Lower lobe of right lung (tissue), 2 donors: ENCODE data around the gene NOVA2. TPM values are rescaled to one million over a fixed set of nuclear protein-coding genes. Genes with fewer than 3 reads are reported as not detected.

Experiments used
- ATAC-seq, 2 donors: fragments of 200-7000 bp; cut with Tn5 transposase; one replicate each; pipeline ENCODE4 v1.9.1; 2020 to 2022; ENCODE audit warnings: mild to moderate bottlenecking in 2 of 2, moderate library complexity in 2 of 2
- DNase-seq: peaks from one replicate; pipeline ENCODE4 v3.0.0-alpha.2; 2020
- H3K27ac ChIP-seq: fragments of 200-600 bp; one replicate; pipeline ENCODE4 v1.8.0; 2022
- H3K27me3 ChIP-seq: fragments of 200-600 bp; one replicate; pipeline ENCODE4 v1.8.0; 2022; ENCODE audit warnings: low read depth
- H3K36me3 ChIP-seq: fragments of 200-600 bp; one replicate; pipeline ENCODE4 v1.8.0; 2022; ENCODE audit warnings: mild to moderate bottlenecking
- H3K4me1 ChIP-seq: fragments of 200-600 bp; one replicate; pipeline ENCODE4 v1.8.0; 2022
- H3K4me3 ChIP-seq: fragments of 200-600 bp; one replicate; pipeline ENCODE4 v1.8.0; 2022; ENCODE audit warnings: mild to moderate bottlenecking
- H3K9me3 ChIP-seq: fragments of 200-600 bp; one replicate; pipeline ENCODE4 v1.8.0; 2022
- intact Hi-C: fragments of 100-400 bp; cut with DNase I; formaldehyde crosslinking; loops from one replicate; pipeline ENCODE4 v1.11.0; 2022
- total RNA-seq: library from RNA; stranded (reverse); fragmentation: NEBNext Ultra II Directional; extraction: Animal tissue kit (Norgen Biotek cat#: 25700); gene quantifications from one replicate; pipeline ENCODE4 v1.2.1, GENCODE V29; 2021
- TF ChIP-seq, protein P1 (sequence below): fragments of 200-600 bp; IDR thresholded peaks from one replicate; pipeline ENCODE4 v1.8.0; 2022; ENCODE audit warnings: antibody characterized with exemption, mild to moderate bottlenecking
- donor health status: DM: no; HTN: yes; CAD: no; lungs with severe emphysema.

The NOVA2 gene
- total RNA-seq, 1 donor from 2014 or later: 18.8 TPM

DNA sequence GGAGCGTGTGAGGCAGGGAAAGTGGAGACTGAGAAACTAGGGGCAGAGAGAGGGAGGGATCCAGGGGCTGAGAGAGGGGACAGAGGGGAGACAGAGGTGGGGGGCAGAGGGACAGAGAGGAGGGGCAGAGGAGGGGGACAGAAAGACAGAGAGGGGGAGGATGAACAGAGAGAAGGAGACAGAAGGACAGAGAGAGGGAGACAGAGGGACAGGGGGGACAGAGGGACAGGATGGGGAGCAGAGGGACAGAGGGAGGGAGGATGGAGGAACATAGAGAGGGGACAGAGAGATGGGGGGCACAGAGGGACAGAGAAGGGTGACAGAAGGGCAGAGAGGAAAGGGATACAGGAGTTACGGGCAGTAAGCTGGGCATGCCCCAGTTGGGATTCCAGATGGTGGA lies 44.4 kb downstream of the NOVA2 start:
- Histone ChIP-seq H3K36me3 (no peaks in the 10 kb centered on the region), H3K27me3 (peaks cover 2% of the 10 kb centered on the region), H3K4me1 (peaks cover 5% of the 10 kb centered on the region), H3K4me3 (no peak overlapping the region), H3K9me3 (no peaks in the 10 kb centered on the region), H3K27ac (no peak overlapping the region)
- DNase-seq (no peak), ATAC-seq (no peak)
- TF ChIP-seq, protein P1, sequence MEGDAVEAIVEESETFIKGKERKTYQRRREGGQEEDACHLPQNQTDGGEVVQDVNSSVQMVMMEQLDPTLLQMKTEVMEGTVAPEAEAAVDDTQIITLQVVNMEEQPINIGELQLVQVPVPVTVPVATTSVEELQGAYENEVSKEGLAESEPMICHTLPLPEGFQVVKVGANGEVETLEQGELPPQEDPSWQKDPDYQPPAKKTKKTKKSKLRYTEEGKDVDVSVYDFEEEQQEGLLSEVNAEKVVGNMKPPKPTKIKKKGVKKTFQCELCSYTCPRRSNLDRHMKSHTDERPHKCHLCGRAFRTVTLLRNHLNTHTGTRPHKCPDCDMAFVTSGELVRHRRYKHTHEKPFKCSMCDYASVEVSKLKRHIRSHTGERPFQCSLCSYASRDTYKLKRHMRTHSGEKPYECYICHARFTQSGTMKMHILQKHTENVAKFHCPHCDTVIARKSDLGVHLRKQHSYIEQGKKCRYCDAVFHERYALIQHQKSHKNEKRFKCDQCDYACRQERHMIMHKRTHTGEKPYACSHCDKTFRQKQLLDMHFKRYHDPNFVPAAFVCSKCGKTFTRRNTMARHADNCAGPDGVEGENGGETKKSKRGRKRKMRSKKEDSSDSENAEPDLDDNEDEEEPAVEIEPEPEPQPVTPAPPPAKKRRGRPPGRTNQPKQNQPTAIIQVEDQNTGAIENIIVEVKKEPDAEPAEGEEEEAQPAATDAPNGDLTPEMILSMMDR: no peak
- intact Hi-C loops: no loop called here

DNA sequence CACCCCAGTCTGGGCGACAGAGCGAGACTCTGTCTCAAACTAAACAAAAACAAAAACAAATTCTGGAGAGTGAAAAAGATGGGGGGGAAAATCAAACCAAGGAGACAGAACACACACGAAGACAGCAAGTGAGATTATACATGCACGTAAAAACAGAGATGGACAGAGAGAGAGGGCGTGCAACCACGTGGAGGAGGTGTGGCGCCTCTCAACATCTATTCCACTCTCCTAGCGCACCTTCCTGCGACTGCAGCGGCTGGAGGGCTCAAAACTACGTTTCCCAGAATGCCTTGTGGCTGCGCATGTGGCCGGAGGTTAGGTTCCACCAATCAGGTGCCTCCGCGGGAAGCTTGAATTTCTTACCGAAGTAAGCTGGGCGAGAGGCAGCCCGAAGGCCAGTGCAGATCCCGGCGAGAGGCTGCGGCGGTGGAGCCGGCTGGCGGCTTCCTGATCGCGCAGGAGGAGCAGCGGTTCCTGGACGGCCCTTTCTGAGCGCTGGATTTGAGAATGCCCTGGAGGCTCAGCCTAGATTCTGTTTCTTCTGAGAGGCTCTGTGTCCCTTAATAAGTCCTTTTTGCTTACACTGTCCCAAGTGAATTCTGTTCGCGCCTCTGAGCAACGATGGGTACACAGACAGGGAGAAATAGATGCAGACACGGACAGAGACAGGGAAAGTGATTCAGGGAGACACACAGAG lies 46.0 kb downstream of the NOVA2 start:
- peak; percentile 93 for ATAC-seq
- Histone ChIP-seq H3K27me3 (no peaks in the 10 kb centered on the region), H3K4me1 (peaks cover 5% of the 10 kb centered on the region), H3K36me3 (no peaks in the 10 kb centered on the region), H3K27ac (no peak overlapping the region), H3K9me3 (no peaks in the 10 kb centered on the region), H3K4me3 (no peak overlapping the region)
- TF ChIP-seq, protein P1: no peak
- DNase-seq: peak; percentile 92
- intact Hi-C loops: no loop called here

DNA sequence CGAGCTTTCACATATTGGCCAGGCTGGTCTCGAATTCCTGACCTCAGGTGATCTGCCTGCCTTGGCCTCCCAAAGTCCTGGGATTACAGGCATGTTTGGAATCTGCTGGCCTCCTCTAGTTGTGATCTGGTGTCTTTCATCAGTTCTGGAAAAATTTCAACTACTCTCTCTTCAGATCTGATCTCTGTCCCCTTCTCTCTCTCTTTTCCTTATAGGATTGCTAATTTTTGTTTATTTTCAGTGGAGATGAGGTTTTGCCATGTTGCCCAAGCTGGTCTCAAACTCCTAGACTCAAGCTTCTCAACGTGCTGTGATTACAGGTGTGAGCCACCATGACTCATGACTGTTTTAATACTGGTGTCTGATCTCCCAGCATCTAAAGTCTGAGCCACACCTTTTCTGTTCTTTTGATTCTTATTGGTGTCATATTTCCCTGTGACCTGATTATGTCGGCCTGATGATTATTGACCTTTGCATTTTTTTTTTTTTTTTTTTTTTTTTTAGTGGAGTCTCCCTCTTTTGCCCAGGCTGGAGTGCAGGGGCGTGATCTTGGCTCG lies 48.7 kb downstream of the NOVA2 start:
- Histone ChIP-seq H3K27me3 (peaks cover 4% of the 10 kb centered on the region), H3K4me1 (peaks cover 5% of the 10 kb centered on the region), H3K9me3 (no peaks in the 10 kb centered on the region), H3K36me3 (no peaks in the 10 kb centered on the region), H3K27ac (no peak overlapping the region), H3K4me3 (no peak overlapping the region)
- intact Hi-C loops: no loop called here
- ATAC-seq (no peak), DNase-seq (no peak)
- TF ChIP-seq, protein P1: no peak

DNA sequence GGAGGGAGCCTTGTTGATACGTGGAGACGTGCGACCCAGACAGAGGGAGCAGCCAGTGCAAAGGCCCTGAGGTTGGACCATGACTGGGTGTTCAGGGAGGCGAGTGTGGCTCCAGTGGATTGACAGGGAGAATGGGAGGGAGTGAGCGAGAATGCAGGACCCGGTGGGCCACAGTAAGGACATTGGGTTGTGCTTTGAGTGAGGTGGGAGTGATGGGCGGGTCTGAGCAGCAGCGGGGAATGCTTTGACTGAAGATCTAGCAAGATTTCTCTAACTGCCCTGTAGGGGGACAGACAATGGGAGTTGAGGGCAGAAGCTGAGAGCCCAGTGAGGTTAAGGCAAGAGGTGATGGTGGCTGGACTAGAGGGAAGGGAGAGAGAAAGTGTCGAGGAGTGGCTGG lies 51.4 kb downstream of the NOVA2 start:
- intact Hi-C loops: no loop called here

DNA sequence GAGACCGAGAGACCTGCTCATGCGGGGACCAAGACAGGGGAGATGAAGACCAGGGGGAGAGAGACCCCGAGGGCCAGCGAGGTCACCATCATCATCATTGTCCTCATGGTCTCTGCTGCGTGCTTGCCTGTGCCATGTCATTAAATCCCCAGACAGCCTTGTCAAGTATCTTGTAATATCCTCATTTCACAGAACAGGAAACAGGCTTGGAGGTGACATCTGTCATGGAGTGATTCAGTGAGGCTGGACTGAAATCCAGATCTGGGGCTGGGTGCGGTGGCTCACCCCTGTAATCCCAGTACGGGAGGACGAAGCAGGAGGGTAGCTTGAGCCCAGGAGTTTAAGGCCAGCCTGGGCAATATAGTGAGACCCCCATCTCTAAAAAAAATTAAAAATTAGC lies 53.2 kb downstream of the NOVA2 start:
- ATAC-seq (no peak), DNase-seq (no peak)
- Histone ChIP-seq H3K27ac (no peak overlapping the region), H3K4me3 (no peak overlapping the region), H3K27me3 (peaks cover 4% of the 10 kb centered on the region), H3K4me1 (no peaks in the 10 kb centered on the region), H3K9me3 (no peaks in the 10 kb centered on the region), H3K36me3 (no peaks in the 10 kb centered on the region)
- intact Hi-C loops: no loop called here
- TF ChIP-seq, protein P1: no peak

More for the DNA sequence above, 51.4 kb downstream of the NOVA2 start:
- Histone ChIP-seq H3K9me3 (no peaks in the 10 kb centered on the region), H3K27me3 (peaks cover 4% of the 10 kb centered on the region), H3K4me3 (no peak overlapping the region), H3K4me1 (no peaks in the 10 kb centered on the region), H3K36me3 (no peaks in the 10 kb centered on the region), H3K27ac (no peak overlapping the region)
- ATAC-seq (no peak), DNase-seq (no peak)
- TF ChIP-seq, protein P1: no peak
